ENCODE measurements around the gene COG5. TPM values are rescaled to one million over a fixed set of nuclear protein-coding genes. Genes with fewer than 3 reads are reported as not detected.
A peak's percentile ranks its signal among the peaks of the same experiment; 100 is the strongest.

Gene COG5
- total RNA-seq (2012; rRNA removed) (27.4 and 35.8 TPM in 2 replicates), polyA plus RNA-seq (2012; rRNA removed) (15.7 and 18.5 TPM in 2 replicates), Bru-seq, nascent RNA (percentile 79 among the genes with signal in this experiment), BruChase-seq, experiment 1, labeled RNA remaining after a 6-hour chase (percentile 62 among the genes with signal in this experiment), BruChase-seq, experiment 2, labeled RNA remaining after a 2-hour chase (percentile 65 among the genes with signal in this experiment)
- 5.4 and 6.0 TPM in 2 replicates for polyA plus RNA-seq (2012; cell fraction: cytosol; rRNA removed)
- polyA plus RNA-seq (2012; cell fraction: nucleus; rRNA removed; ENCODE audit: low replicate concordance), result 4.2 and 21.9 TPM in 2 replicates
- long read RNA-seq, full-length matches to known transcripts, result 34 of 57 reads
- long read RNA-seq, partial matches to known transcripts, result 11 of 57 reads
- long read RNA-seq, other reads (novel, unspliced or antisense), result 12 of 57 reads

DNA sequence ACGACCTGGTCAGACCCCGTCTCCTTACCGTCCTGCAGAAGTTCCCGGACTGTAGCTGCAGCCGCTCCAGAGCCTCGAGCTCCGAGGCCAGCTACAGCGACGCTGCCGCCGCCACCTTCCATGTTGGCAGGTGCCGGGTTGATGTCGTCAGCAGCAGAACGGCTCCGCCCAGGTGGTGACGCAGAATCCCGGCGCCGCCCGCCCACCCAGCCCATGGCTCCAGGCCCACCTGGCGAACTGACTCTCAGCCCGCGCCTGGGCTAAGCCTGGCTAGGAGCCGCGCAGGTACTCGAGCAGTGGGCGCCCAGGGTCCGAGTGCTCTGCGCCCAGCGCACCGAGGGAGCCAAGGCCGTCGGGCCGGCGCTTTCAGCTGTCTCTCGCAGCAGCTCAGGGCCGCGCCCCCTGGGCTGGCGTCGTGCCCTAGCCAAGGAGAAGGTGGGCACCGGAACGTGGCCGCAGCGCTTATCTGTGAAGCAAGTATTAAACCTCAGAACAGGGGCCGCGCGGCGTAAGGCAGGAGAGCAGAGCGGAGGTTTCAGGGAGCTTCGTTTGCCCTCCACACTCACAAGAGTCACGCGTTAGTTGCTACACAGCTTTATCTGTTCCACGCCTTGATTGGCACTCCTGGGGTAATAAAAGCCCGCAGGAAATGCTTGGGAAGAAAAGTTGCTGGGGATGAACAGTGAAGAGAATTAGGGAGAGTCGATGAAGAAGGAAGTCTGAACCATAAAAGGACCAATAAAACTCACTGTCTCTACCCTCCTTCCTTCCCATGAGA lies at the start of gene COG5, which contains the start of gene DUS4L:
TSS of gene COG5 (minus strand) at position 146 of the 778 bp plus-strand sequence. CDS start at position 122, 24 bp downstream.
TSS of gene DUS4L (plus strand) at position 197 of the 778 bp plus-strand sequence. CDS start 3,100 bp downstream, outside the sequence.
- peak within 1 kb of the TSS; percentile 90 for H3K4me3 ChIP-seq (ENCODE audit: insufficient read depth, low read depth, low read length)
- no TSS peak for BruUV-seq (replicated peaks)
- no peaks in the 10 kb centered on the region for H3K9me3 ChIP-seq (ENCODE audit: control insufficient read depth, insufficient read depth, low read length)
- H3K4ac ChIP-seq (ENCODE audit: low read depth, low read length), result peak within 1 kb of the TSS; percentile 95
- POLR2A ChIA-PET (ENCODE audit: unreplicated experiment), result no interaction called here
- peaks cover 22 to 55% of the 10 kb centered on the region in 2 experiments for H3K79me1 ChIP-seq (ENCODE audit: low read depth in 1 of 2, low read length in 2 of 2)
- peak within 1 kb of the TSS; percentile 93 for H4K5ac ChIP-seq (ENCODE audit: low read depth, low read length)
- peak within 1 kb of the TSS; percentile 44 for H3K18ac ChIP-seq (ENCODE audit: low read depth, low read length)
- TF ChIP-seq POLR2A (IDR thresholded peaks at IDR 0.05; ENCODE audit: low read depth, low read length) (peak; percentile 61; the same call in 1 of the 2 replicates), BHLHE40 (IDR thresholded peaks at IDR 0.05; ENCODE audit: low read depth, low read length) (peak; percentile 74; the same call in 1 of the 2 replicates), CEBPB (IDR thresholded peaks at IDR 0.05; ENCODE audit: low read depth, low read length) (peak; percentile 43; the same call in 1 of the 2 replicates), SMC3 (IDR thresholded peaks at IDR 0.05; ENCODE audit: low read depth, low read length) (no peak)
- TF ChIP-seq, protein P1, sequence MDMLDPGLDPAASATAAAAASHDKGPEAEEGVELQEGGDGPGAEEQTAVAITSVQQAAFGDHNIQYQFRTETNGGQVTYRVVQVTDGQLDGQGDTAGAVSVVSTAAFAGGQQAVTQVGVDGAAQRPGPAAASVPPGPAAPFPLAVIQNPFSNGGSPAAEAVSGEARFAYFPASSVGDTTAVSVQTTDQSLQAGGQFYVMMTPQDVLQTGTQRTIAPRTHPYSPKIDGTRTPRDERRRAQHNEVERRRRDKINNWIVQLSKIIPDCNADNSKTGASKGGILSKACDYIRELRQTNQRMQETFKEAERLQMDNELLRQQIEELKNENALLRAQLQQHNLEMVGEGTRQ (IDR thresholded peaks at IDR 0.05; ENCODE audit: low read depth, low read length), result 0 out of 2 replicates have a peak, but pooled peaks have one; percentile 4
- dilution Hi-C loops (cut with HindIII; ENCODE audit: low sequenced_read_pairs, unreplicated experiment) (no loop called here), intact Hi-C loops (cut with micrococcal nuclease) (no loop called here), in situ Hi-C loops (cut with MboI; ENCODE audit: low sequenced_read_pairs) (no loop called here)
- peak within 1 kb of the TSS; percentile 93 for H3K9ac ChIP-seq (ENCODE audit: low read depth, low read length)
- H3K4me1 ChIP-seq (ENCODE audit: control insufficient read depth, insufficient read depth, low read length), result peaks cover 5% of the 10 kb centered on the region; the same call in 1 of the 2 replicates
- H3K36me3 ChIP-seq (ENCODE audit: control insufficient read depth, insufficient read depth, low read length), result no peaks in the 10 kb centered on the region
- peak within 1 kb of the TSS; percentile 84 for H2BK5ac ChIP-seq (ENCODE audit: low read depth, low read length, poor library complexity, severe bottlenecking)
- peak within 1 kb of the TSS; percentile 86 for H4K91ac ChIP-seq (ENCODE audit: insufficient read depth, low read depth, low read length)
- H2AK5ac ChIP-seq (ENCODE audit: low read depth, low read length), result peak within 1 kb of the TSS; percentile 99
- H3K23ac ChIP-seq (ENCODE audit: low read depth, low read length), result peak within 1 kb of the TSS; percentile 87
- DNase-seq (peak; percentile 79), ATAC-seq (ENCODE audit: low read depth) (peak; percentile 85)
- H4K20me1 ChIP-seq (ENCODE audit: insufficient read depth, low read length), result no peaks in the 10 kb centered on the region
- peak within 1 kb of the TSS; percentile 100 for H2AFZ ChIP-seq (replicated peaks; ENCODE audit: low read length, poor library complexity)
- peak within 1 kb of the TSS; percentile 99 for H2AK9ac ChIP-seq (replicated peaks; ENCODE audit: low read depth, low read length, poor library complexity)
- H3K9me1 ChIP-seq (ENCODE audit: insufficient read depth, low read length), result no peaks in the 10 kb centered on the region
- peak within 1 kb of the TSS; percentile 95 for H3K14ac ChIP-seq (replicated peaks; ENCODE audit: low read depth, low read length)
- peak within 1 kb of the TSS; percentile 65 for H3K56ac ChIP-seq (ENCODE audit: extremely low read depth, insufficient read depth, low read length)
- CTCF ChIA-PET, result interaction anchor here (0.6 to 1.0 kb wide), 2 partner anchors 16 to 170 kb away, joined by 3 read pairs; no protein-coding TSS in a partner anchor
- H3K27ac ChIP-seq (ENCODE audit: insufficient read depth, low read length), result peak within 1 kb of the TSS; percentile 88
- H2BK120ac ChIP-seq (ENCODE audit: low read depth, low read length), result peak within 1 kb of the TSS; percentile 86
- peak within 1 kb of the TSS; percentile 81 for H3K4me2 ChIP-seq (ENCODE audit: low read depth, low read length)
- H3K27me3 ChIP-seq (ENCODE audit: control insufficient read depth, insufficient read depth, low read length), result no peaks in the 10 kb centered on the region
- H2BK15ac ChIP-seq (ENCODE audit: low read depth, low read length), result peak within 1 kb of the TSS; percentile 91
- H4K8ac ChIP-seq (ENCODE audit: low read depth in 2 of 2, low read length in 2 of 2), result peak within 1 kb of the TSS; percentile 91 to 96
- H2BK20ac ChIP-seq (ENCODE audit: low read depth, low read length), result peak within 1 kb of the TSS; percentile 71
- WGBS, 2 experiments (ENCODE audit: extremely low coverage in 2 of 2, insufficient read length in 1 of 2), result 0% methylated on average over 37 of the region's 55 CpGs; no CpG with 5 or more reads in 1 of the 2 experiments

All from IMR-90 (cell line).